Fibroblast of lung (primary cell): ENCODE data around the gene PIGN. TPM values are rescaled to one million over a fixed set of nuclear protein-coding genes. Genes with fewer than 3 reads are reported as not detected.

Experiments used
- DNase-seq, 2 donors: peaks; one replicate each; pipeline versions ENCODE4 v3.0.0 to v3.0.0-alpha.2; 2010; ENCODE audit warnings: low read depth in 2 of 2
- H2AFZ ChIP-seq: 2 replicates; pipeline ENCODE4 v1.5.1; 2012; ENCODE audit warnings: low read length, control low read depth, inconsistent platforms
- H3K27ac ChIP-seq: 2 replicates; pipeline ENCODE4 v1.5.1; 2011; ENCODE audit warnings: low read length, control low read depth; ENCODE audit not compliant: insufficient read depth
- H3K27me3 ChIP-seq: 2 replicates; pipeline ENCODE4 v1.5.1; 2011; ENCODE audit warnings: mild to moderate bottlenecking, low read length; ENCODE audit not compliant: control insufficient read depth, insufficient read depth
- H3K36me3 ChIP-seq: 2 replicates; pipeline ENCODE4 v1.5.1; 2011; ENCODE audit warnings: low read length; ENCODE audit not compliant: control insufficient read depth, insufficient read depth
- H3K4me1 ChIP-seq: 2 replicates; pipeline ENCODE4 v1.5.1; 2011; ENCODE audit warnings: low read length; ENCODE audit not compliant: control insufficient read depth, insufficient read depth; ENCODE audit errors: extremely low read depth
- H3K4me2 ChIP-seq: 2 replicates; pipeline ENCODE4 v1.5.1; 2011; ENCODE audit warnings: low read length, control low read depth; ENCODE audit not compliant: insufficient read depth; ENCODE audit errors: extremely low read depth
- H3K4me3 ChIP-seq, 4 experiments: fragments of 200-600 bp in 1 of 4; sonication (generic) in 1 of 4; replicated peaks in 1 of 4; 2 replicates each; pipeline ENCODE4 v1.5.1; 2011 to 2016; ENCODE audit warnings: low read length in 4 of 4, low read depth in 3 of 4, mild to moderate bottlenecking in 3 of 4, control low read depth in 2 of 4, inconsistent platforms in 1 of 4, mixed read lengths in 1 of 4; ENCODE audit not compliant: insufficient read depth in 1 of 4; ENCODE audit errors: control extremely low read depth in 1 of 4
- H3K79me2 ChIP-seq: 2 replicates; pipeline ENCODE4 v1.5.1; 2012; ENCODE audit warnings: mild to moderate bottlenecking, low read length, inconsistent platforms; ENCODE audit not compliant: control insufficient read depth, insufficient read depth
- H3K9ac ChIP-seq: 2 replicates; pipeline ENCODE4 v1.5.1; 2011; ENCODE audit warnings: mild to moderate bottlenecking, low read length, control low read depth; ENCODE audit not compliant: insufficient read depth
- H3K9me3 ChIP-seq: 2 replicates; pipeline ENCODE4 v1.5.1; 2012; ENCODE audit warnings: low read depth, low read length; ENCODE audit not compliant: control insufficient read depth, insufficient read depth
- H4K20me1 ChIP-seq: 2 replicates; pipeline ENCODE4 v1.5.1; 2011; ENCODE audit warnings: low read length; ENCODE audit not compliant: control insufficient read depth, insufficient read depth; ENCODE audit errors: extremely low read depth
- CTCF ChIP-seq, 2 donors: IDR thresholded peaks in 1 of 2; conservative IDR thresholded peaks in 1 of 2; 1 replicate in 1 of 2; 2 replicates in 1 of 2; pipeline ENCODE4 v1.5.1; 2011 to 2012; ENCODE audit warnings: low read length in 2 of 2, control low read depth in 1 of 2, inconsistent platforms in 1 of 2, low read depth in 1 of 2, mild to moderate bottlenecking in 1 of 2
- EZH2 ChIP-seq: IDR thresholded peaks from 2 replicates; pipeline ENCODE4 v1.5.1; 2012; ENCODE audit warnings: low read length, control low read depth, mild to moderate bottlenecking; ENCODE audit errors: missing control alignments
- polyA plus RNA-seq, 2 donors: library from polyadenylated mRNA; depleted of rRNA in 1 of 2; stranded (reverse) in 1 of 2; unstranded in 1 of 2; fragments of >200 nt; gene quantifications; 2 replicates each; pipeline ENCODE4 v1.2.1, GENCODE V29; 2011 to 2012; ENCODE audit warnings: missing spikeins in 1 of 2
- total RNA-seq: library from RNA; depleted of rRNA; stranded (reverse); fragments of >200 nt; gene quantifications from 2 replicates; pipeline ENCODE4 v1.2.1, GENCODE V29; 2014

PIGN gene
- total and polyA plus RNA-seq, 2 donors (not counting 1 experiment from before 2014, with no cell fraction given) = 31.7 to 39.8 TPM

GRCh38 chr18:62144338-62144737, 42.5 kb downstream of the PIGN start:
- H3K27me3 ChIP-seq = no peaks in the 10 kb centered on the region
- H3K27ac ChIP-seq = no peak overlapping the region
- no peaks in the 10 kb centered on the region for H3K4me1 ChIP-seq
- TF ChIP-seq CTCF (conservative IDR thresholded peaks at IDR 0.05 in 1 of 2, IDR thresholded peaks at IDR 0.05 in 1 of 2; ENCODE audit: low read depth in 1 of 2, low read length in 2 of 2) (no peak), EZH2 (no peak)
- no peak overlapping the region for H3K4me2 ChIP-seq
- no peak overlapping the region for H3K9ac ChIP-seq
- H3K4me3 ChIP-seq = no peak overlapping the region
- no peaks in the 10 kb centered on the region for H3K9me3 ChIP-seq
- no peak overlapping the region for H2AFZ ChIP-seq
- H3K79me2 ChIP-seq = no peaks in the 10 kb centered on the region
- H4K20me1 ChIP-seq = no peaks in the 10 kb centered on the region
- H3K36me3 ChIP-seq = no peaks in the 10 kb centered on the region
- DNase-seq = no peak

- Histone ChIP-seq H3K4me2 (no peak overlapping the region), H3K4me1 (no peaks in the 10 kb centered on the region), H3K4me3 (no peak overlapping the region), H2AFZ (no peak overlapping the region), H3K27me3 (no peaks in the 10 kb centered on the region), H3K9ac (no peak overlapping the region), H4K20me1 (no peaks in the 10 kb centered on the region), H3K36me3 (no peaks in the 10 kb centered on the region), H3K79me2 (no peaks in the 10 kb centered on the region), H3K27ac (no peak overlapping the region), H3K9me3 (no peaks in the 10 kb centered on the region)
- no peak for DNase-seq
- TF ChIP-seq EZH2 = no peak
These were observed 46.6 kb downstream of the PIGN start for GRCh38 chr18:62140259-62140658.

GRCh38 chr18:62138461-62139235, 48.2 kb downstream of the PIGN start:
- no peaks in the 10 kb centered on the region for H3K9me3 ChIP-seq

More at GRCh38 chr18:62138461-62139235, 48.2 kb downstream of the PIGN start:
- Histone ChIP-seq H3K36me3 (no peaks in the 10 kb centered on the region), H3K4me1 (no peaks in the 10 kb centered on the region), H2AFZ (no peak overlapping the region), H3K9ac (no peak overlapping the region), H3K4me2 (no peak overlapping the region), H3K27ac (no peak overlapping the region), H4K20me1 (no peaks in the 10 kb centered on the region), H3K79me2 (no peaks in the 10 kb centered on the region), H3K4me3 (no peak overlapping the region), H3K27me3 (no peaks in the 10 kb centered on the region)
- no peak for TF ChIP-seq CTCF (conservative IDR thresholded peaks at IDR 0.05 in 1 of 2, IDR thresholded peaks at IDR 0.05 in 1 of 2; ENCODE audit: low read depth in 1 of 2, low read length in 2 of 2)
- TF ChIP-seq EZH2 = no peak
- peak in 1 of 2 donors; percentile 26 for DNase-seq
